ENCODE measurements around the gene UCN.
"Not testable (repeated sequence)": the region's sequence is repeated elsewhere in the genome, so short reads cannot be mapped to it uniquely, and the experiment has no call there.

UCN gene, protein sequence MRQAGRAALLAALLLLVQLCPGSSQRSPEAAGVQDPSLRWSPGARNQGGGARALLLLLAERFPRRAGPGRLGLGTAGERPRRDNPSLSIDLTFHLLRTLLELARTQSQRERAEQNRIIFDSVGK

DNA sequence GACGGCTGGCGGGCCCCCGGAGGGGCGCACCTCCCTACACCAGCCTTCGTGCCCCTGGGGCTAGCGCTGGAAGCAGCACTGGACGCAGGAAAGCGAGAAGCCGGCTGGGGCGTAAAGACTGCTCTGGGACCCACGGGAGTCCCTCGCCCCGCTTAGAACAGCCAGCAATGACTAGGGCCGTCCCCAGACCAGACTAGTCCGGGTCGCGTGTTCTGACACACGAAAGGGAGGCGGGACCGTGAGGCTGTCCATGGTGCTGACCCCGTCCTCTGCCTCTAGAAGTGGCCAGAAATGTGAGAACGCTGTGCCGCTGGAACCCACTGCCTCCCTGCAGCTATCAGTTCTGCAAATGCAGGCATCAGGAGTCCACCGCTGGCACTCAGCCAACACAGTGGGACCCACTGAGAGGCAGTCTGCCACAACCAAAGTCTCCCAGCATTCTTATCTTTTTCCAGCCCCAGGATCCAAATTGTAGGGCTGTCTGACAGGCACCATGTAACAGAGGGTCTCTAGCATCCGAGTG is at the start of gene UCN:
Gene UCN, minus strand, starts transcription at position 87 of the 523 bp plus-strand sequence. CDS start 550 bp downstream, outside the sequence.
- Histone ChIP-seq H3K9ac (ENCODE audit: low read length) (no peak within 1 kb of the TSS), H3K4me1 (ENCODE audit: control insufficient read depth, low read depth, low read length) (peaks cover 6% of the 10 kb centered on the region), H3K36me3 (ENCODE audit: control insufficient read depth, low read depth, low read length) (no peaks in the 10 kb centered on the region), H3K27ac (ENCODE audit: low read length) (no peak within 1 kb of the TSS), H3K4me3 (ENCODE audit: low read length) (peak within 1 kb of the TSS; percentile 26), H3K27me3 (ENCODE audit: control insufficient read depth, insufficient read depth, low read length) (peaks cover 57% of the 10 kb centered on the region), H3K9me3 (ENCODE audit: control insufficient read depth, low read depth, low read length) (no peaks in the 10 kb centered on the region)

DNA sequence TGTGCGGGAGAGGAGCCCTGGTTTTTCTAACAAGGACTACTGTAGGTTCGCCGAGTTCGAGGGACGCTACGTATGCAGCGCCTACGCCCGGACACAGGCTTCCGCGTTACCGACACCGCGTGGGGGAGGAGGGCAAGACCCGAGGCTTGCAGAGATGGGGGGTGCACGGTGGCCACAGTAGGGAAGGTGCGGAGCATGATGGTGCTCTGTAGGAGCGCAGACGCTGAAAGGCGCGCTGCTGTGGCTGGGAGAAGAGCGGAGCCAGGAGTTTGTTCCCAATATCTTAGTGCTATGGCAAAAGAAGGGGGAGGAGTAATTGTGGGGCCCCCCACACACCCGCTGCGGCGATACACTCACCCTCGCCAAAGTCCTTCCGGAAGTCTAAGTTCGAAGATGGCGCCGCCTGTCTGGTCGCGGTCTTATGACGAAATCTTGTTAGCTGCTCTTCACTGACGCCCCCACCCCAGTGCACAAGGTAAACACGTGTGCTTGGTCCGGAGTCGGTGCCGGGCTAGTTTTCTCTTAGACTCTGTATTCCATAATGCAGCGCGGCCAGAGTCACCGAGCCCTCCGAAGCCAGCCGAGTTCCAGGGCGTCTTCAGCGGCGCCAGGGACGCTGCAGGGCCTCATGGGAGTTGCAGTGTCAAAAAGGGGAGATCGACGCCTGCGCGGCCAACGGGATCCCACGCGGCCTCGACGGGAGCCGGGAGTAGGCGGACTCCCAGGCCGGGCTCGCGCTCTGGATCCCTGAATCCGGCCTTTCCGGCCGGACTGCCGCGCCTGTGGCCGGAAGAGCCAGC is 48.3 kb upstream of the UCN start, which contains the start of gene GTF3C2:
Gene GTF3C2, minus strand, starts transcription at position 383 of the 800 bp plus-strand sequence. CDS start 13,210 bp downstream, outside the sequence.
- H3K9ac ChIP-seq (ENCODE audit: low read length): peak within 1 kb of the TSS; percentile 97
- peaks cover 12% of the 10 kb centered on the region for H3K4me1 ChIP-seq (ENCODE audit: control insufficient read depth, low read depth, low read length)
- H3K27me3 ChIP-seq (ENCODE audit: control insufficient read depth, insufficient read depth, low read length): no peaks in the 10 kb centered on the region
- no peaks in the 10 kb centered on the region for H3K36me3 ChIP-seq (ENCODE audit: control insufficient read depth, low read depth, low read length)
- peak within 1 kb of the TSS; percentile 96 for H3K27ac ChIP-seq (ENCODE audit: low read length)
- H3K4me3 ChIP-seq (ENCODE audit: low read length): peak within 1 kb of the TSS; percentile 79
- H3K9me3 ChIP-seq (ENCODE audit: control insufficient read depth, low read depth, low read length): no peaks in the 10 kb centered on the region

GRCh38 chr2:27356056-27356381 is 47.8 kb upstream of the UCN start:
- H3K27me3 ChIP-seq (ENCODE audit: control insufficient read depth, insufficient read depth, low read length): no peaks in the 10 kb centered on the region
- peak overlapping the region; percentile 79 for H3K4me3 ChIP-seq (ENCODE audit: low read length)
- peaks cover 12% of the 10 kb centered on the region for H3K4me1 ChIP-seq (ENCODE audit: control insufficient read depth, low read depth, low read length)
- H3K27ac ChIP-seq (ENCODE audit: low read length): peak overlapping the region; percentile 96
- H3K36me3 ChIP-seq (ENCODE audit: control insufficient read depth, low read depth, low read length): no peaks in the 10 kb centered on the region
- no peaks in the 10 kb centered on the region for H3K9me3 ChIP-seq (ENCODE audit: control insufficient read depth, low read depth, low read length)
- peak overlapping the region; percentile 97 for H3K9ac ChIP-seq (ENCODE audit: low read length)

DNA sequence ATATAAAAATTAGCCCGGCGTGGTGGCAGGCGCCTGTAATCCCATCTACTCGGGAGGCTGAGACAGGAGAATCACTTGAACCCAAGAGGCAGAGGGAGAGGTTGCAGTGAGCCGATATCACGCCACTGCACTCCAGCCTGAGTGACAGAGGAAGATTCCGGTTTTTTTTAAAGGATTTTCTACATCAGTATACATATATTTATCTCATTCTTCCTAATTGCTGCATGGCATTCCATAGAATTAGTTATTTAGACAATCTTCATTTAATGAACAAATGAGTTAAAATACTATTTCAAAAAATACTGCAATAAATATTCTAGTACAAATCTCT is 46.3 kb upstream of the UCN start:
- H3K27ac ChIP-seq (ENCODE audit: low read length): no peak overlapping the region

GRCh38 chr2:27353762-27354596 is 45.7 kb upstream of the UCN start:
- Histone ChIP-seq H3K9me3 (ENCODE audit: control insufficient read depth, low read depth, low read length) (no peaks in the 10 kb centered on the region), H3K27me3 (ENCODE audit: control insufficient read depth, insufficient read depth, low read length) (no peaks in the 10 kb centered on the region), H3K4me1 (ENCODE audit: control insufficient read depth, low read depth, low read length) (peaks cover 12% of the 10 kb centered on the region), H3K27ac (ENCODE audit: low read length) (no peak overlapping the region), H3K36me3 (ENCODE audit: control insufficient read depth, low read depth, low read length) (peaks cover 6% of the 10 kb centered on the region), H3K4me3 (ENCODE audit: low read length) (no peak overlapping the region), H3K9ac (ENCODE audit: low read length) (no peak overlapping the region)

More for the DNA sequence above, 46.3 kb upstream of the UCN start:
- Histone ChIP-seq H3K9me3 (ENCODE audit: control insufficient read depth, low read depth, low read length) (no peaks in the 10 kb centered on the region), H3K4me3 (ENCODE audit: low read length) (no peak overlapping the region), H3K36me3 (ENCODE audit: control insufficient read depth, low read depth, low read length) (peaks cover 6% of the 10 kb centered on the region), H3K4me1 (ENCODE audit: control insufficient read depth, low read depth, low read length) (peaks cover 12% of the 10 kb centered on the region), H3K27me3 (ENCODE audit: control insufficient read depth, insufficient read depth, low read length) (no peaks in the 10 kb centered on the region), H3K9ac (ENCODE audit: low read length) (no peak overlapping the region)

DNA sequence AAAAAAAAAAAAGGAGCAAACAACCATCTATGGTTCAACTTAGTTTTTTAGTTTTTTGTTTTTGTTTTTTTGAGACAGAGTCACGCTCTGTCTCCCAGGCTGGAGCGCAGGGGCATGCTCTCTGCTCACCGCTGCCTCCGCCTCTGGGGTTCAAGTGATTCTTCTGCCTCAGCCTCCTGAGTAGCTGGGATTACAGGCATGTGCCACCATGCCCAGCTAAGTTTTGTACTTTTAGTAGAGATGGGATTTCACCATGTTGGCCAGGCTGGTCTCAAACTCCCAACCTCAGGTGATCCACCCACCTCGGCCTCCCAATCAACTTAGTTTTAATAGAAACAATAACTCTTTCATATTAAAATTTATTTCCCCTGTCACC is 45.1 kb upstream of the UCN start:
- H3K27me3 ChIP-seq (ENCODE audit: control insufficient read depth, insufficient read depth, low read length); H3K27ac ChIP-seq (ENCODE audit: low read length); H3K9ac ChIP-seq (ENCODE audit: low read length); H3K4me3 ChIP-seq (ENCODE audit: low read length); H3K9me3 ChIP-seq (ENCODE audit: control insufficient read depth, low read depth, low read length); H3K36me3 ChIP-seq (ENCODE audit: control insufficient read depth, low read depth, low read length): not testable (repeated sequence)
- H3K4me1 ChIP-seq (ENCODE audit: control insufficient read depth, low read depth, low read length): peaks cover 12% of the 10 kb centered on the region

GRCh38 chr2:27351802-27352598 is 43.8 kb upstream of the UCN start:
- H3K9me3 ChIP-seq (ENCODE audit: control insufficient read depth, low read depth, low read length): no peaks in the 10 kb centered on the region
- H3K9ac ChIP-seq (ENCODE audit: low read length): no peak overlapping the region
- H3K4me1 ChIP-seq (ENCODE audit: control insufficient read depth, low read depth, low read length): peaks cover 8% of the 10 kb centered on the region
- peaks cover 6% of the 10 kb centered on the region for H3K36me3 ChIP-seq (ENCODE audit: control insufficient read depth, low read depth, low read length)
- H3K27ac ChIP-seq (ENCODE audit: low read length): no peak overlapping the region
- H3K4me3 ChIP-seq (ENCODE audit: low read length): no peak overlapping the region
- no peaks in the 10 kb centered on the region for H3K27me3 ChIP-seq (ENCODE audit: control insufficient read depth, insufficient read depth, low read length)

DNA sequence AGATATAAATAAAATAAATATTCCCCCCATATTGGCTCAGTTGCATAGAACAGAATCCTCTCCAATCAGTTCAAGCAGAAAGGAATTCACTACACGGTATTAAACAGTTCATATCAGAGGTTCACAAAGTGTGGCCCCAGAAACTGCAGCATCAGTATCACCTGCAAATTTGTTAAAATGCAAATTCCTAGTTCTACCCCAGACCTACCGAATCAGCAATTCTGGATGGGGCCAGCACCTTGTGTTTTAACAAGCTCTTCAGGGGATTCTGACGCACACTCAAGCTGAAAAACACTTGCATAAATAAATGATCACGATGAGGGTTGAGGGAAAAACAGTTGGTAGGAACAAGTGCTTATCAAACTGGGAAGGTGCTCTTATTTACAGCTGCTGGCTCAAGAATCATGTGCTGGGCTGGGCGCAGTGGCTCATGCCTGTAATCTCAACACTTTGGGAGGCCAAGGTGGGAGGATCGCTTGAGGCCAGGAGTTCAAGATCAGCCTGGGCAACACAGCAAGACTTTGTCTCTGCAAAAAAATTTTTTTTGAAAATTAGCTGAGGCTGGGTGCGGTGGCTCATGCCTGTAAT is 42.0 kb upstream of the UCN start:
- Histone ChIP-seq H3K4me1 (ENCODE audit: control insufficient read depth, low read depth, low read length) (peaks cover 5% of the 10 kb centered on the region), H3K9ac (ENCODE audit: low read length) (no peak overlapping the region), H3K9me3 (ENCODE audit: control insufficient read depth, low read depth, low read length) (no peaks in the 10 kb centered on the region), H3K36me3 (ENCODE audit: control insufficient read depth, low read depth, low read length) (peaks cover 6% of the 10 kb centered on the region), H3K27ac (ENCODE audit: low read length) (no peak overlapping the region), H3K4me3 (ENCODE audit: low read length) (no peak overlapping the region), H3K27me3 (ENCODE audit: control insufficient read depth, insufficient read depth, low read length) (no peaks in the 10 kb centered on the region)

GRCh38 chr2:27347641-27348040 is 39.4 kb upstream of the UCN start:
- peaks cover 14% of the 10 kb centered on the region for H3K36me3 ChIP-seq (ENCODE audit: control insufficient read depth, low read depth, low read length)
- no peaks in the 10 kb centered on the region for H3K4me1 ChIP-seq (ENCODE audit: control insufficient read depth, low read depth, low read length)
- H3K27me3 ChIP-seq (ENCODE audit: control insufficient read depth, insufficient read depth, low read length): no peaks in the 10 kb centered on the region
- no peaks in the 10 kb centered on the region for H3K9me3 ChIP-seq (ENCODE audit: control insufficient read depth, low read depth, low read length)
- H3K4me3 ChIP-seq (ENCODE audit: low read length): no peak overlapping the region
- H3K27ac ChIP-seq (ENCODE audit: low read length): no peak overlapping the region
- H3K9ac ChIP-seq (ENCODE audit: low read length): no peak overlapping the region

GRCh38 chr2:27336173-27336572 is 27.9 kb upstream of the UCN start:
- Histone ChIP-seq H3K27me3 (ENCODE audit: control insufficient read depth, insufficient read depth, low read length) (no peaks in the 10 kb centered on the region), H3K27ac (ENCODE audit: low read length) (no peak overlapping the region), H3K36me3 (ENCODE audit: control insufficient read depth, low read depth, low read length) (peaks cover 71% of the 10 kb centered on the region), H3K9ac (ENCODE audit: low read length) (no peak overlapping the region), H3K9me3 (ENCODE audit: control insufficient read depth, low read depth, low read length) (no peaks in the 10 kb centered on the region), H3K4me1 (ENCODE audit: control insufficient read depth, low read depth, low read length) (no peaks in the 10 kb centered on the region), H3K4me3 (ENCODE audit: low read length) (no peak overlapping the region)

Data from iPS-18a (cell line).